ENCODE data around the gene PTPRD.

Gene PTPRD

GRCh38 chr9:8904771-8905515, 1707.9 kb downstream of the PTPRD start:
- no peaks in the 10 kb centered on the region for H3K36me3 ChIP-seq (ENCODE audit: insufficient read depth, insufficient read length, low read length)
- no peaks in the 10 kb centered on the region for H3K4me1 ChIP-seq (ENCODE audit: insufficient read depth, insufficient read length)
- DNase-seq (ENCODE audit: low read depth, low spot score): no peak
- H3K9ac ChIP-seq (ENCODE audit: insufficient read length, low read depth): no peak overlapping the region
- H3K4me3 ChIP-seq (ENCODE audit: insufficient read length, low read depth): no peak overlapping the region
- TF ChIP-seq ZNF274 (IDR thresholded peaks at IDR 0.05; ENCODE audit: low read depth, low read length) (no peak), SUZ12 (IDR thresholded peaks at IDR 0.05; ENCODE audit: extremely low read depth, insufficient read depth, insufficient read length) (no peak), YY1 (IDR thresholded peaks at IDR 0.05; ENCODE audit: insufficient read depth, insufficient read length) (no peak)
- H3K9me3 ChIP-seq (ENCODE audit: insufficient read depth, low read length): no peaks in the 10 kb centered on the region
- no peaks in the 10 kb centered on the region for H3K27me3 ChIP-seq (ENCODE audit: insufficient read depth, insufficient read length)

- Histone ChIP-seq H3K27me3 (ENCODE audit: insufficient read depth, insufficient read length) (no peaks in the 10 kb centered on the region), H3K9ac (ENCODE audit: insufficient read length, low read depth) (no peak overlapping the region), H3K4me1 (ENCODE audit: insufficient read depth, insufficient read length) (no peaks in the 10 kb centered on the region), H3K36me3 (ENCODE audit: insufficient read depth, insufficient read length, low read length) (no peaks in the 10 kb centered on the region), H3K4me3 (ENCODE audit: insufficient read length, low read depth) (no peak overlapping the region), H3K9me3 (ENCODE audit: insufficient read depth, low read length) (no peaks in the 10 kb centered on the region)
- TF ChIP-seq ZNF274 (IDR thresholded peaks at IDR 0.05; ENCODE audit: low read depth, low read length): no peak
- TF ChIP-seq YY1 (IDR thresholded peaks at IDR 0.05; ENCODE audit: insufficient read depth, insufficient read length): no peak
- no peak for TF ChIP-seq SUZ12 (IDR thresholded peaks at IDR 0.05; ENCODE audit: extremely low read depth, insufficient read depth, insufficient read length)
- no peak for DNase-seq (ENCODE audit: low read depth, low spot score)
Observed at GRCh38 chr9:8903077-8903476, 1709.7 kb downstream of the PTPRD start.

- no peak for DNase-seq (ENCODE audit: low read depth, low spot score)
- no peaks in the 10 kb centered on the region for H3K9me3 ChIP-seq (ENCODE audit: insufficient read depth, low read length)
- no peaks in the 10 kb centered on the region for H3K4me1 ChIP-seq (ENCODE audit: insufficient read depth, insufficient read length)
- no peaks in the 10 kb centered on the region for H3K36me3 ChIP-seq (ENCODE audit: insufficient read depth, insufficient read length, low read length)
- no peaks in the 10 kb centered on the region for H3K27me3 ChIP-seq (ENCODE audit: insufficient read depth, insufficient read length)
- no peak for TF ChIP-seq YY1 (IDR thresholded peaks at IDR 0.05; ENCODE audit: insufficient read depth, insufficient read length)
- no peak for TF ChIP-seq SUZ12 (IDR thresholded peaks at IDR 0.05; ENCODE audit: extremely low read depth, insufficient read depth, insufficient read length)
- no peak for TF ChIP-seq ZNF274 (IDR thresholded peaks at IDR 0.05; ENCODE audit: low read depth, low read length)
- H3K9ac ChIP-seq (ENCODE audit: insufficient read length, low read depth): no peak overlapping the region
- no peak overlapping the region for H3K4me3 ChIP-seq (ENCODE audit: insufficient read length, low read depth)
Observed at GRCh38 chr9:8901146-8901545, 1711.7 kb downstream of the PTPRD start.

- no peak overlapping the region for H3K4me3 ChIP-seq (ENCODE audit: insufficient read length, low read depth)
- H3K27me3 ChIP-seq (ENCODE audit: insufficient read depth, insufficient read length): no peaks in the 10 kb centered on the region
- TF ChIP-seq ZNF274 (IDR thresholded peaks at IDR 0.05; ENCODE audit: low read depth, low read length): no peak
- no peak for TF ChIP-seq YY1 (IDR thresholded peaks at IDR 0.05; ENCODE audit: insufficient read depth, insufficient read length)
- H3K9ac ChIP-seq (ENCODE audit: insufficient read length, low read depth): no peak overlapping the region
- no peaks in the 10 kb centered on the region for H3K4me1 ChIP-seq (ENCODE audit: insufficient read depth, insufficient read length)
- H3K36me3 ChIP-seq (ENCODE audit: insufficient read depth, insufficient read length, low read length): no peaks in the 10 kb centered on the region
- H3K9me3 ChIP-seq (ENCODE audit: insufficient read depth, low read length): no peaks in the 10 kb centered on the region
- no peak for DNase-seq (ENCODE audit: low read depth, low spot score)
Observed at GRCh38 chr9:8899511-8899910, 1713.3 kb downstream of the PTPRD start.

- H3K4me3 ChIP-seq (ENCODE audit: insufficient read length, low read depth): no peak overlapping the region
- DNase-seq (ENCODE audit: low read depth, low spot score): peak; percentile 57
- no peak overlapping the region for H3K9ac ChIP-seq (ENCODE audit: insufficient read length, low read depth)
- H3K4me1 ChIP-seq (ENCODE audit: insufficient read depth, insufficient read length): no peaks in the 10 kb centered on the region
- no peaks in the 10 kb centered on the region for H3K9me3 ChIP-seq (ENCODE audit: insufficient read depth, low read length)
- TF ChIP-seq ZNF274 (IDR thresholded peaks at IDR 0.05; ENCODE audit: low read depth, low read length) (no peak), SUZ12 (IDR thresholded peaks at IDR 0.05; ENCODE audit: extremely low read depth, insufficient read depth, insufficient read length) (no peak), YY1 (IDR thresholded peaks at IDR 0.05; ENCODE audit: insufficient read depth, insufficient read length) (no peak)
- no peaks in the 10 kb centered on the region for H3K27me3 ChIP-seq (ENCODE audit: insufficient read depth, insufficient read length)
- H3K36me3 ChIP-seq (ENCODE audit: insufficient read depth, insufficient read length, low read length): no peaks in the 10 kb centered on the region
Observed at GRCh38 chr9:8895861-8896224, 1717.0 kb downstream of the PTPRD start.

- DNase-seq (ENCODE audit: low read depth, low spot score): no peak
- Histone ChIP-seq H3K4me1 (ENCODE audit: insufficient read depth, insufficient read length) (no peaks in the 10 kb centered on the region), H3K27me3 (ENCODE audit: insufficient read depth, insufficient read length) (no peaks in the 10 kb centered on the region), H3K36me3 (ENCODE audit: insufficient read depth, insufficient read length, low read length) (no peaks in the 10 kb centered on the region), H3K9ac (ENCODE audit: insufficient read length, low read depth) (no peak overlapping the region), H3K9me3 (ENCODE audit: insufficient read depth, low read length) (no peaks in the 10 kb centered on the region), H3K4me3 (ENCODE audit: insufficient read length, low read depth) (no peak overlapping the region)
- no peak for TF ChIP-seq ZNF274 (IDR thresholded peaks at IDR 0.05; ENCODE audit: low read depth, low read length)
- no peak for TF ChIP-seq YY1 (IDR thresholded peaks at IDR 0.05; ENCODE audit: insufficient read depth, insufficient read length)
- TF ChIP-seq SUZ12 (IDR thresholded peaks at IDR 0.05; ENCODE audit: extremely low read depth, insufficient read depth, insufficient read length): no peak
Observed at GRCh38 chr9:8895106-8895860, 1717.5 kb downstream of the PTPRD start.

- Histone ChIP-seq H3K27me3 (ENCODE audit: insufficient read depth, insufficient read length) (no peaks in the 10 kb centered on the region), H3K4me3 (ENCODE audit: insufficient read length, low read depth) (no peak overlapping the region), H3K4me1 (ENCODE audit: insufficient read depth, insufficient read length) (no peaks in the 10 kb centered on the region), H3K36me3 (ENCODE audit: insufficient read depth, insufficient read length, low read length) (no peaks in the 10 kb centered on the region), H3K9ac (ENCODE audit: insufficient read length, low read depth) (no peak overlapping the region), H3K9me3 (ENCODE audit: insufficient read depth, low read length) (no peaks in the 10 kb centered on the region)
- TF ChIP-seq YY1 (IDR thresholded peaks at IDR 0.05; ENCODE audit: insufficient read depth, insufficient read length) (no peak), ZNF274 (IDR thresholded peaks at IDR 0.05; ENCODE audit: low read depth, low read length) (no peak), SUZ12 (IDR thresholded peaks at IDR 0.05; ENCODE audit: extremely low read depth, insufficient read depth, insufficient read length) (no peak)
- DNase-seq (ENCODE audit: low read depth, low spot score): no peak
Observed at GRCh38 chr9:8890695-8891094, 1722.1 kb downstream of the PTPRD start.
